Measurements from ENCODE around the gene ZNF583.

The ZNF583 gene

GRCh38 chr19:56474308-56474707 is 70.2 kb downstream of the ZNF583 start:
- DNase-seq (ENCODE audit: low read depth) = no peak

GRCh38 chr19:56476093-56476492 is 72.0 kb downstream of the ZNF583 start:
- no peak for DNase-seq (ENCODE audit: low read depth)
